Right lung (tissue), 5 donors: Measurements from ENCODE around the gene CD28. TPM values are rescaled to one million over a fixed set of nuclear protein-coding genes. Genes with fewer than 3 reads are reported as not detected.
"Not testable (repeated sequence)": the region's sequence is repeated elsewhere in the genome, so short reads cannot be mapped to it uniquely, and the experiment has no call there.

Experiments
- DNase-seq, 2 donors: peaks; one replicate each; pipeline ENCODE4 v3.0.0-alpha.2; 2013
- polyA plus RNA-seq, 5 donors: library from polyadenylated mRNA; unstranded; fragments of 120-200 nt; gene quantifications; one replicate each; pipeline versions ENCODE4 v1.2.1 to v1.2.3, GENCODE V29; 2013; ENCODE audit warnings: inconsistent platforms in 1 of 5, low replicate concordance in 1 of 5; ENCODE audit not compliant: insufficient read length in 5 of 5, insufficient read depth in 1 of 5

Gene CD28
- polyA plus RNA-seq, 5 donors = 1.8 to 3.3 (median 3.1) TPM

DNA sequence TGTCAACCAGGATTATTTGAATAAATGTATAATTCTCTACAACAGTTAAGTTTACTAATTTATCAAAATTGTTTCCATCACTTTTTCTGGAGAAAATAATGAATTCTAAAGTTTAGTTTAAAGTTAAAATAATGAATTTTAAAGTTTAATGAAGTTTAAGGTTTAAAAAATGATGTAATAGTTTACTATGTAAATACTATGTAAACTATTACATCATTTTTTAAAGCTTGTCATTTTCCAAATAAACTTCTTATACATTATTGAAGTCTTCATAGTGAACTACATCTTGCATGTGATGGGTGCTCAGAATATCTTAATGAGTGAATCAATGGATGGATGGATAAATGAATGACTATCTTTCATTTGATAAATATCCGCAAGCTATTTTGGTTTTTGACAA lies 38.8 kb downstream of the CD28 start:
- DNase-seq = no peak

DNA sequence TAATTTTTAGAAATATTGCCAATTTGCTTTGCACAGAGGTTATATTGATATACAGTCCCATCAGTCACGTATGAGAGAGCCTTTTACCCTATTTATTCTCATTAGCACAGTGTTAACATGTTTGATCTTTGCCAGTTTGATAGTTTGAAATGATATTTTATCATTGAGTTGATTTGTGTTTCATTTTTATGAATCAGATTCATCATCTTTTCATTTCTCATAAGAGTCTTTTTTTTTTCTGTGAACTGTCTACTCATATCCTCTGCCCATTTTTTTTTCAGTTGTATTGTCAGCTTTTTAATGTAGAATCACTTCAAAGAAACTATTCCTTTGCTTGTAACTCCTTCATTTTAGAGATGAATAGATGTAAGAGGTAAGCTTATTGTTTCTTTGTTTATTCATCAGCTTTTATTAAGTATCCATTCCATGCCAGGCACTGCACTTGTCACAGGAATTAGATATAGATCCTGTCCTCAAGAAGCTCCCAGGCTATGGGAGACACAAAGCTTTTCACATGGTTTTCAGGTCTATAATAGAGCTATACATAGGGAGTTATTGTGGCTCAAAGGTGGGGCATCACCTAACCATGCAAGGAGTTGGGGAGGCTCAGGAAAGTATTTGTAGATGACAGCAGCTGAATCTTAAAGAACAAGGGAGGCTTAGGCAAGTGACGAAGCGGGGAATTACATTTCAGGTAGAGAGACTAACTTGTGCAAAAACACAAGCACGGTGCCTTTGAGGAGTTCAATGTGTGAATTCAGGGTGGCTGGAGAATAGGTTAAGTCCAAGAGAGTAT lies 42.1 kb downstream of the CD28 start:
- DNase-seq = no peak

DNA sequence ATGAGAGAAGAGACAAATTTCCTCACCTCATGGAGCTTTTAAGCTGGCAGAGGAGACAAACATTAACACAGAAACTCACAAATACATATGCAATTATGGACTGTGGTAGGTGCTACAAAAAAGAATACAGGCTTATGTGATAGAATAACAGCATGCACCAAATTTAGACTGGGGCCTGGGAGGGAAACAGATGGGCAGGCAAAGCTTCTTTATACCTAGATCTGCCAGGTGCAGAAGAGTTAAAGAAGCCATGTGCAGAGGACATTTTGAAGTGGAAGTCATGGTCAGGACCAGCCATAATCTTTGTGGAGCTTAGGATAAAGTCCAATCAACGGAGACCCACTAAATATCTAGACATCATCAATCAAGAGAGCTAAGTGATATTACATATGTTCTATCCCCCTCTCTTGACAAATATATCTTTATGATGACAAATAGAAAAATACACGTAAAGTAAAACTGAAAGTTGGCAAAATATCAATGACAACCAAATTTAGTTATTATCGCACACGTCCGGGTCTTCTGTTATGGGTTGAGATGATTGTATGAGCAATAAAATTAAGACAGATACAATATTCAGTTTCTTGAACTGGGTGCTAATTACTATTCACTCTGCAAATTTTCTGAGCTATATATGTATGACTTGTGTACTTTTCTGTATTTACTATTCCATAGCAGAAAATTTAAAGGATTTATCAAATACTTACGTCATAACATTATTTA lies 44.1 kb downstream of the CD28 start:
- no peak for DNase-seq

DNA sequence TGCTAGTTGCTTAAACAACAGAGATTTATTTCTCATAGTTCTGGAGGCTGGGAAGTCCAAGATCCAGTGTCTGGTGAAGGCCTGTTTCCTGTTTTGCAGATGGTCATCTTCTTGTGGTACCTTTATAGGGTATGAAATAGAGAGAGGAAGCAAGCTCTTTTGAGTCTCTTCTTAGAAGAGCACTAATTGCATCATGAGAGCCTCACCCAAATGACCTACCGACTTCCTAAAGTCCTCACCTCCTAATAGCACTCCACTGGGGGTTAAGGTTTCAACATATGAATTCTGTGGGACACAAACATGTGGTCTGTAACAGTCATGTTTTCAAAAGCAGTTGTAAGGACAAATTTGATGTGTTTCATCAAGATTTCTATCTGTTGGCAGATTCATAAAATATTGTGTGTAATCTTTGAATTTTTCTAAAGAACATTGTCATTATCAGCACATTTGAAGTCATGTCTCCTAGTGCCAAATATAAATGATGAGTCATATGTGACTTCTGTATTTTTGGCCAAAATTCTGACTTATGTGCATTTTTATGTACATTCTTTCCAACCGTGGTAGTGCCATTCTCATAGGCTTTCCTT lies 45.3 kb downstream of the CD28 start:
- DNase-seq = no peak

DNA sequence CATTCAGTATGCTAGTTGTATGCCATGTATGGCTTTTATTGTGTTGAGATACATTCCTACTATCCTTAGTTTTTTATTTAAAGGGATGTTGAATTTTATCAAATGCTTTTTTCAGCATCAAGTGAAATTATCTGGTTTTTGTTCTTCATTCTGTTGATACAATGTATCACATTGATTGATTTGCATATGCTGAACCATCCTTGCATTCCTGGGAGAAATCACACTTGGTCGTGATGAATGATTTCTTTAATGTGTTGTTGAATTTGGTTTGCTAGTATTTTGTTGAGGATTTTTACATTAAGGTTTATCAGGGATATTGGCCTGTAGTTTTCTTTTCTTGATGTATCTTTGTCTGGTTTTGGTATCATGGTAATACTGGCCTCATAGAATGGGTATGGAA lies 49.7 kb downstream of the CD28 start:
- no peak for DNase-seq

DNA sequence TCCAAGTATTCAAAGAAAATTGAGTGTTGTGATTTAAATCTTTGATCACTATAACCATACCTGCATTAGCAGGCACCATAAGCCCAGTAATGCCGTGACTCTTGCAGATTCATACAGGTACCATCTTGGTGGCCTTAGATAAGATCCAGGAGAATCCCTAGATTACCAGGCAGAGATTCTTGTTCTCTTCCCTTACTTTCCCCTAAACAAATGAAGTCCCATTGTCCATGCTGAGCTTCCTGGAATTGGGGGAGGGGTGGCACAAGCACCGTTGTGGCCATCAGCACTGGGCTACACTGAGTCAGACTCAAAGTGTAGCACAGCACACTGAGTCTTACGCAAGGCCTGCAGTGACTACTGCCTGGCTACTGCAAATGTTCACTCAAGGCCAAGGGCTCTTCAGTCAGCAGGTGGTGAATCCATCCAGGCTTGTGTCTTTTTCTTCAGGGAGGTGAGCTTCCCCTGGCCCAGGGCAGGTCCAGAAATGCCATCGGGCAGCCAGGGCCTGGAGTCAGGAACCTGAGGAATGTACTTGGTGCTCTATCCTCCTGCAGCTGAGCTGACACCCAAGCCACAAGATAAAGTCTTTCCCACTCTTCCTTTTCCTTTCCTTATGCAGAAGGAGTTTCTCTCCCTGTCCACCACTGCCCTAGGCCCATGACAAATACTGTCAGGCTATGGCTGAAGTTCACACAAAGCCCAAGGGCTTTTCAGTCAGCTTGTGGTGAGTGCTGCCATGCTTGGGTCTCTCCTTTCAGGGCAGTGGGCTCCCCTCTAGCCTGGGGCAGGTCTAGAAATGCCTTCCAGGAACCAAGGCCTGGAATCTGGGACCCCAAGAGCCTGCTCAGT lies 52.6 kb downstream of the CD28 start:
- no peak for DNase-seq

DNA sequence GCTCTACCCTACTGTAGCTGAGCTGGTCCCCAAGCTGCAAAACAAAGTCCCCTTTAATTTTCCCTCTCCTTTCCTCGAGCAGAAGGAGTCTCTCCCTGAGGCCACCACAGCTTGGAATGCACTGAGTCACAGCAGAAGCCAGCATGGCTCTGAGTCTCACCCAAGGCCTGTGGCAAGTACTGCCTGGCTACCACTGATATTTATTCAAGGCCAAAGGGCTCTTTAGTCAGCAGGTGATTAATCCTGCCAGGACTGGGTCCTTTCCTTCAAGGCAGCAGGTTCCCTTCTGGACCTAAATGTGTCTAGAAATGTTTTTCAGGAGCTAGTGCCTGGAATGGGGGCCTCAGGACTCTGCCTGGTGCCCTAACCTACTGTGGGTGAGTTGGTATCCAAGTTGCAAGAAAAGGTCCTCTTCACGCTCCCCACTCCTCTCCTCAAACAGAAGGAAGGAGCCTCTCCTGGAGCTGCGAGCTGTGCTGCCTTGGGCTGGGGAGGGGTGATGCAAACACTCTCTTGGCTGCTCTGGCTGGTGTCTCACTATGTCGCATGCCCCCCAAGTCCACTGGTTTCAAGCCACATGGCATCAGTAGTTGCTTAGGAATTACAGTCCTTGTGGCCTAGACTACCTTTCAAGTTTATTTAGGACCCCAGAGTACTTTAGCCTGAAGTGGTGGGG lies 53.4 kb downstream of the CD28 start:
- DNase-seq = no peak

DNA sequence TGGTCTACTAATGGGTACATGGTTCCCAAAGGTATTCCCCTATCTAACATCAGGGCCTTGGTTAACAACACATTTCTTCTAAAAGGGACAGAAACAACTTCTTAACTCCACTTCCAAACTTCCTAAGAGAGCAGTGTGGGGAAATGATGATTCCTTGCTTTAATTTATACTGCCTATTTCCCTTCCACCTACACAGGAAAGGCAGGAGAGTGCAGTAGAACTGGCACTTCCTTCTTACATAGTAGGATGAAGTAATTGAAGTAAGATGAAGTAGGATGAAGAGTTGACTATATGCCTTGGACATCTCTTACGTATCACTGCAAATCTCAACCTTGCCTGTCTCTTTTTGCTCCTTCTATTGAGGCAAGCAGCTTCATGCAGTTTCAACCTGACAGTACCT lies 54.7 kb downstream of the CD28 start:
- DNase-seq = no peak

DNA sequence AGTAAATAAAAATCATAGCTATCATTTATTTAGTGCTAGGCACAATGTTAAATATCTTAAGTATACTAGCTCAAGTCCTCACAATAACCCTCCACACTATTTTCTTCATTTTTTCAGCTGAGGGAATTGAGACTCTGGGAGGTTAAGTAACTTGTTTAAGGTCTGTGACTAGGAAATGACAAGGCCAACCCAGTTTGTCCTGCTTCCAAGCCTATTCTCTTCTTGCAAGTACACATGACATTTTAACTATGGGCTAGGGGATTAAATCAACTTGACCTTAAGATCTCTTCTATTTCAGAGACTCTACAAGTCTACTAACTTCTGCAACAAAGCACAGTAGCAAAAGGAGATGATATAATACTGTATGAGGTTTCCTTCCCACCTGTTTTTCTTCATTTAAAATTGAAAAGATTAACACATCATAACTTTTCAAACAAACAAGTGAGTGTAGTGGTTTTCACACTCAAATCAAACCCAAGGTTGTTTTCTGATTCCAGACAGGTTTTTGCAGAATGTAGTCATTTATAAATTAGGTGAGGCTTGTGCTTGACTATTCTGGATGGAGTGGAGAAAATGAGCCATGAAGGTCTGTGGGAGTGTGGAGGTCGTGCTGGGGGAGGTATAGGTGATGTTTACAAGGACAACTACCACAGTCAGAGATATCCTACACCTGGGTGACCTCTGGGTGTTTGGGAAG lies 57.0 kb downstream of the CD28 start:
- no peak for DNase-seq

DNA sequence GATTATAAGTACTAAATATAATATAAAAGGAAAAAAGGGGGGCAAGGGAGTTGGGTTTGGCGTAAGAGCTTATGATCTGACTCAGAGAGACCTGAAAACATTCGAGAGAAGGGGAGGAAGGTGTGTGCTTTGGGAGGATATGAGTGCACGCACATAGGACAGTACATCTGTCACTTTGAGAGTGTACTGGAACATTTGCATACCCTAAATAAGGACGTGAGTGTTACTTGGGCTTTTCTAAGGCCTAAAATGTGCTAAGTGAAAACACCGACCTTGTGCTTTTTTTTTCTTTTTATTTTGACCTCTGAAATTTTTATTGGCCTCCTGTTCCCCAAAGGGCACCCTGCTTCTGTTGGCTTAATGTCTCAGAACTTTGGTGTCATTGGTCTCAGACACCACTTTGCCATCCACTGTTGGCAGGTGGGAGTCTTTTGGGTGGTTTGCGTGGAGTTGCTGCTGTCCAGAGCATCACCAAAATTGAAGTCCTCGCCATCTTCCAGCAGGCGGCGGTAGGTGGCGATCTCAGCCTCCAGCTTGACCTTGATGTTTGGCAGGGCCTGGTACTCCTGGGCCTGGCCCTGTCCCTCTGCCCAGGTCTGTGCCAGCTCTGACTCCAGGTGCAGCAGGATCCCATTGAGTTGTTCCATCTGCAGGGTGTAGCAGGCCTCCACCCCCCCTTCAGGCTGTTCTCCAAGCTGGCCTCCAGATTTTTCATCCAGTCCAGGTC lies 57.7 kb downstream of the CD28 start:
- no peak for DNase-seq

DNA sequence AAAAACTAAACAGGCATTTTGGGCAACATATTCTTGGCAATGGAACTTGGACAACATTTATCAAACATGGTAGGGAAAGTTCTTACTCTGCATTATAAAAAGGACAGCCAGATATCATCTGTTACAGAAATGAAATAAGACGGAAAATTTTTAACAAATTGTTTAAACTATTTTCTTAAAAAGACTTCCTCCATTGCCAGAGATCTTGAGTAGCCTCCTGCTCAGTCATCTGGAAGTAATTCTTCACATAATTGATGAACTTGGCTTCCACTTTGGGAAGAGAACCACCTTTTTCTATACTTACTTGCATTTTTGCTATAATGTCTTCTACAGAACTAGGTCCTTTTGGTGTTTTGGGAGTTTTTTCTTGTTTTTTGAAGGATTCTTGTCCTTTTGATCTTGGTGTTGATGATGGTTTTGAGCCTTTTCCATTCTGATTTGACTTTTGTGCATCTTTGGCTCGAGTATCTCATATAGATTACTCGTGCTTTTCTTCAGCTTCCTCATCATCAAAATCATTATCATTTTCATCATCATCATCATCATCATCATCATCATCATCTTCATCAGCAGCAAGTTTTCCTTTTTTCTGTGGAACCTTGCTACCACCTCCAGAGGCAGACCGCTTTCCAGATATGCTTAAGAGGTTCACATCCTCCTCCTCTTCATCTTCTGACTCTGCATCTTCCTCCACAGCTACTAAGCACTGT lies 66.2 kb downstream of the CD28 start:
- DNase-seq = no peak

DNA sequence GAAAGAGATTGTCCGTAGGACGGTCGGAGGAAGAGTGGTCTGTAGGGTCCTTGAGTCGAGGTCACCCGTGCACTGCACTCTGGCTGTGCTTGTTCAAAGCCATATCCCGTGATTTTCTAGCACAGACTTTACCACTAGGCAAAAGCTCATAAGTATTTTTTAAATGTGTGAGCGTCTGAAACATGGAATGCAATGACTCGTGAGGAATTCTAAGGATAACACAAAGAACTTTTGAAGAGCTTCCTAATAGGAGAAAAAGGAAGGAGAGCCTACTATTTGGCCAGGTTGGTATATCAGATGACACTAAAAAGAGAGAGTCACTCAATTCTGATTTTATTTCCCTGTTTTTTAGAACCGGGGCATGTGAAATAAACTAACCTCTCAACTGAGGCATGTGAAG lies 68.3 kb downstream of the CD28 start:
- no peak for DNase-seq

DNA sequence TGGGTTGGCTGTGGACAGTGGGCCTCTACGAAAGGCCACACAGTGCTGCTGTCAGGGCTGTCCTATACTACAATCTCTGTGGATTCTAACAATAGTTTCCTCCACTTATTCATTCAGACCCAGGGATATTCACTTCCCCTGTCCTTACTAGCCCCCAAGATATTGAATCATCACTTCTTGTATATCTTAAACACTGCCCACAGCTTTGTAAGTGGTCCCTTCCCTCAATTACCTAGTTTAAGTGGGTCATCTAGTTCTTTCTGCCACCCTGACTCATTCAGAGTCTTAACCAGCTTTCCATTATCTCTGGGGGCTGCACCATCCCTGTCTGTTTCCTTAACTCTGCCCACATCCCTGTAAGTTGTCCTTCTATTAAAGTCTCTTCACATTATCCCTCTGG lies 69.2 kb downstream of the CD28 start:
- no peak for DNase-seq

DNA sequence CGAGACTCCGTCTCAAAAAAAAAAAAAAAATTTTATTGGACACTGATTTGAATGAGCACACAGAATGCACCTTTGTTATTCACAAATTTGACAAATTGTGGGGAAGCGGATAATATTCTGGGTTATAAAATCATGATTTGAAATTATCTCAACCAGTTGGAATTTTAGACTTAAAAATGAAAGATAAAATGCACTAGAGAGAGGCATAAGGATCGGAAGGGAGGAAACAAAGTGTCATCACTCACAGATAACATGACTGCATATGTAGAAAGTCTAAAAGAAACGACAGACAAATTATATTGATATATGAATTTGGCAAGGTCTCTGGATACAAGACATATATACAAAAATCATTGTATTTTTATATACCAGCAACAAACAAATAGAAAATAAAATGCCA lies 70.6 kb downstream of the CD28 start:
- no peak for DNase-seq

DNA sequence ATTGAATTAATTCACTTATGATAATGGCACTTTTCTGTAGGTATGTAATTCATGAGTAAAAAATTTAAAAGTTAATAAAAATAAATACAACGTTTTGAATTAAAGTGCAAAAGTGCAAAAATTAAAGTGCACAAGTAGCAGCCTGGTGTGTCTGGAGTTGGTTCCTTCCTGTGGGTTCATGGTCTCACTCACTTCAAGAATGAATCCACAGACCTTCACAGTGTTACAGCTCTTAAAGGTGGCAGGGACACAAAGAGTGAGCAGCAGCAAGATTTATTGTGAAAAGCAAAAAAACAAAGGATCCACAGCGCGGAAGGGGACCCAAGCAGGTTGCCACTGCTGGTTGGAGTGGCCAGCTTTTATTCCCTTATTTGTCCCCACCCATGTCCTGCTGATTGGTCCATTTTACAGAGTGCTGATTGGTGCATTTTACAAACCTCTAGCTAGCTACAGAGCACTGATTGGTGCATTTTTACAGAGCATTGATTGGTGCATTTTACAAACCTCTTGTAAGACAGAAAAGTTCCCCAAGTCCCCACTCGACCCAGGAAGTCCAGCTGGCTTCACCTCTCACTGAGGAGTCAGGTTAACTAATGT lies 73.1 kb downstream of the CD28 start:
- not testable (repeated sequence) for DNase-seq

DNA sequence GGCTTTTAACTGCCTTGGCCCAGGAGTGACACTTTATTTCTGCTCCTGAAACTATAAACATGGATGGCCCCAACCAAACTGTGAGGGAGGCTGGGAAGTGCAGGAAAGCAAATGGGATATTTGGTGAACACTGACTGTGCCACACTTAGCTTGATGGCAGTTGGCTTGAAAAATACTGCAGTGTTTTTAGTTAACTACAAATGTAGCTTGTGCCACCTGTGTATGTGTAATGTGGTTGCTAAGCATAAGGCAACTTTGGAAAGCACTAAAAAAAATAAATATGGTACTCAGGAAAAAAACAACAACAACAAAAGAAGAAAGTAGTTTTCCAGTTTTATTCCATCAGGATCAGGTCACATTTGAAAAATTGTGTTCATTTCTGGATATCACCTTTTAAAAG lies 73.8 kb downstream of the CD28 start:
- DNase-seq = no peak

DNA sequence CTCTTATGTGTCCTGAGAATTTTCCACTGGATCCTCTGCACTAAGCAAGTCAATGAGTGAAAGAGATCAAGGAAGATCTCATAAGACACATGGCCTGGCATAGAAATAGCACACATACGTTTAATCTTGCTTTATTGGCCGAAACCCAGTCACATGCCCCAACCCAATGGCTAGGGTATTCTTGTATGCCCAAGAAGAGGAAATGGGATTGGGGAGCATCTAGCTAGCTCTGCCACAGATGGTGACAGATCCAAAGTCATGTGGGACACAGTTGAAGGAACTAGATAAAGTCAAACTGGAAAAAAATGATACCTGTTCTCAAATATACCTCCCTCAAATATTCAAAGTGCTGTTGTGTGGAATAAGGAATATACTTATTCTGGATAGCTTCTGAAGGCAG lies 74.7 kb downstream of the CD28 start:
- no peak for DNase-seq

DNA sequence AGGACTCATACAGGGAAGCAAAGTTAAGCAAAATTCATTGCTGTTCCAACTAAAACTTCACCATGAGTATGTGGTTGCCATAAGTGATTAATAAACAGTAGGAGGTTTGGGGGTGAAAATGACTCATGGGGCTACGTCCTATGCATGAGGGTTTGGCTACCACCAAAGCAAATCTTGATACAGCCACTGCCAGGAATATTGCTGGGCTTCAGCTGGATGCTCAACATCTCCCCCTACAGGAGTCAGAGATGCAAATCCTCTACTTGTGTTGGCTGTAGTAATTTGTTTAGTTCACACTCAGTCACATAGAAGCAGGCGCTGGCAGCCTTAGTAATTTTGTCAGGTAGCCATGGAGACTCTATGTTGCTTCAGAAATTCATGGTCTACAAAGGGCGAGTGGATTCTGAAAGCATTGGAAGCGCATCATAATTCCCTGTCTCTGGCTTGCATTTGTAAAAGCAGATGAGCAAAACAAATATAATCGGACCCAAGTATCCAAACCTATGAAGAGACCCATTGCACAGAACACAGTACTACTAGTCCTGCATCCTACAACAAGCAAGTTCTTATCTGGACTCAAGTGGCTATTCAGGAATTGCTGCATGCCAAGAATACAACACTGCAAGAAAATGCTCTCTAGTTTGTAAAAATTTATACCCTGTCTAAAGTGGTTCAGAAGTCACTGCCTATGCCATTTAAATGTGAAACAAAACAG lies 76.0 kb downstream of the CD28 start:
- DNase-seq = peak in 1 of 2 donors; percentile 32
